OCI-LY1 (cell line): ENCODE results near the gene SERINC5.
A peak's percentile ranks its signal among the peaks of the same experiment; 100 is the strongest.

Experiments used
- H2AFZ ChIP-seq: fragments of 200-600 bp; sonication (generic), shearing (Covaris generic); 2 replicates; pipeline ENCODE4 v1.6.0; 2014; ENCODE audit warnings: antibody characterized with exemption, mild to moderate bottlenecking, low read length
- H3F3A ChIP-seq: fragments of 200-600 bp; sonication (generic), shearing (Covaris generic); 2 replicates; pipeline ENCODE4 v1.6.0; 2014; ENCODE audit warnings: mild to moderate bottlenecking, antibody characterized with exemption, low read length, moderate library complexity; ENCODE audit not compliant: insufficient read depth
- H3K27ac ChIP-seq: fragments of 200-600 bp; sonication (generic); 2 replicates; pipeline ENCODE4 v1.5.1; 2014; ENCODE audit warnings: low read length, mixed run types, mild to moderate bottlenecking, low read depth; ENCODE audit not compliant: poor library complexity, severe bottlenecking
- H3K27me3 ChIP-seq: fragments of 200-600 bp; sonication (generic); 2 replicates; pipeline ENCODE4 v1.6.0; 2014; ENCODE audit warnings: antibody characterized with exemption, mild to moderate bottlenecking, low read length, moderate library complexity; ENCODE audit not compliant: insufficient read depth
- H3K36me3 ChIP-seq: fragments of 200-600 bp; sonication (generic); 2 replicates; pipeline ENCODE4 v1.6.1; 2014; ENCODE audit warnings: mild to moderate bottlenecking, antibody characterized with exemption, low read length, moderate library complexity, mixed read lengths; ENCODE audit not compliant: insufficient read depth
- H3K4me1 ChIP-seq: fragments of 200-600 bp; sonication (generic); 2 replicates; pipeline ENCODE4 v1.5.1; 2014; ENCODE audit warnings: mild to moderate bottlenecking, low read length, moderate library complexity; ENCODE audit not compliant: insufficient read depth, severe bottlenecking
- H3K4me2 ChIP-seq: fragments of 200-600 bp; sonication (generic), shearing (Covaris generic); 2 replicates; pipeline ENCODE4 v1.6.1; 2014; ENCODE audit warnings: low read length
- H3K4me3 ChIP-seq: fragments of 200-600 bp; sonication (generic); 2 replicates; pipeline ENCODE4 v1.5.1; 2014; ENCODE audit warnings: low read length, low read depth, mild to moderate bottlenecking, mixed read lengths; ENCODE audit not compliant: poor library complexity, severe bottlenecking
- H3K79me2 ChIP-seq: fragments of 200-600 bp; shearing (Covaris generic); 2 replicates; pipeline ENCODE4 v1.6.1; 2016; ENCODE audit warnings: mixed run types, low read length, mixed read lengths; ENCODE audit not compliant: insufficient read depth
- H3K9ac ChIP-seq: fragments of 200-600 bp; sonication (generic), shearing (Covaris generic); 2 replicates; pipeline ENCODE4 v1.6.1; 2014; ENCODE audit warnings: mild to moderate bottlenecking, low read length, mixed read lengths
- H3K9me2 ChIP-seq: fragments of 200-600 bp; sonication (generic), shearing (Covaris generic); 2 replicates; pipeline ENCODE4 v1.6.1; 2014; ENCODE audit warnings: low read depth, mild to moderate bottlenecking, low read length, mixed read lengths
- H3K9me3 ChIP-seq: fragments of 200-600 bp; shearing (Covaris generic); 2 replicates; pipeline ENCODE4 v1.6.1; 2014; ENCODE audit warnings: low read length, mixed read lengths
- H4K20me1 ChIP-seq: fragments of 200-600 bp; sonication (generic), shearing (Covaris generic); 2 replicates; pipeline ENCODE4 v1.6.0; 2016; ENCODE audit warnings: mild to moderate bottlenecking, low read length; ENCODE audit not compliant: insufficient read depth
- CTCF ChIP-seq: fragments of 200-600 bp; sonication (generic), shearing (Covaris generic); IDR thresholded peaks from 2 replicates; pipeline ENCODE4 v1.5.1; 2017; ENCODE audit warnings: mild to moderate bottlenecking, antibody characterized with exemption, low read length, moderate library complexity, mixed read lengths
- EZH2 ChIP-seq: fragments of 200-600 bp; sonication (generic), shearing (Covaris generic); IDR thresholded peaks from 2 replicates; pipeline ENCODE4 v1.8.0; 2017; ENCODE audit warnings: borderline replicate concordance, mixed run types, mild to moderate bottlenecking, antibody characterized with exemption, low read length, moderate library complexity, mixed read lengths

SERINC5 gene

DNA sequence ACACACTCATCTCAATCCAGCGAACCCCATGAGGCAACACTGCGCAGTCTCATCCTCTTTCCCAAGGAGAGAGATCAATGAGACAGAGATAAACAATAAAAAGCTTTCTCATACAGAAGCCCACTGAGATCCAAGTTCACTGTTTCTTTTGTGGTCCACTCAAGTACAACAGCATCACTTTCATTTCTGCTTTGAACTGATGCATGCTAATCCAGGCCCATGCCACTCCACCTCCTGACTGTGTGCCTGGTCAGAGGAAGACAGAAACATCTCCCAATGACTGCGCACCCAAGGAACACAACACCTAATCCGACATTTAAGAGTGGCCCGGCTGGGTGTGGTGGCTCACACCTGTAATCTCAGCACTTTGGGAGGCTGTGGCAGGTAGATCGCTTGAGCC lies 104.0 kb downstream of the SERINC5 start:
- TF ChIP-seq EZH2, result no peak
- no peak for TF ChIP-seq CTCF
- H3K4me3 ChIP-seq, result no peak overlapping the region
- H3K9ac ChIP-seq, result no peak overlapping the region; the same call in 1 of the 2 replicates
- no peaks in the 10 kb centered on the region for H3K9me2 ChIP-seq
- no peaks in the 10 kb centered on the region for H4K20me1 ChIP-seq
- H3K27ac ChIP-seq, result peak overlapping the region; percentile 98
- H3K4me1 ChIP-seq, result peaks cover 81% of the 10 kb centered on the region
- H3K27me3 ChIP-seq, result no peaks in the 10 kb centered on the region
- H3K79me2 ChIP-seq, result no peaks in the 10 kb centered on the region
- no peaks in the 10 kb centered on the region; the same call in 1 of the 2 replicates for H3F3A ChIP-seq
- H3K9me3 ChIP-seq, result no peaks in the 10 kb centered on the region
- H2AFZ ChIP-seq, result no peak overlapping the region
- no peak overlapping the region; the same call in 1 of the 2 replicates for H3K4me2 ChIP-seq
- peaks cover 54% of the 10 kb centered on the region; the same call in 1 of the 2 replicates for H3K36me3 ChIP-seq

GRCh38 chr5:80150731-80151130 lies 105.1 kb downstream of the SERINC5 start:
- Histone ChIP-seq H4K20me1 (no peaks in the 10 kb centered on the region), H3K27ac (peak overlapping the region; percentile 98), H3K27me3 (no peaks in the 10 kb centered on the region), H3F3A (no peaks in the 10 kb centered on the region; the same call in 1 of the 2 replicates), H3K4me1 (peaks cover 93% of the 10 kb centered on the region), H3K9ac (no peak overlapping the region), H3K79me2 (no peaks in the 10 kb centered on the region), H3K9me3 (no peaks in the 10 kb centered on the region), H3K4me2 (no peak overlapping the region), H2AFZ (no peak overlapping the region), H3K4me3 (no peak overlapping the region), H3K9me2 (no peaks in the 10 kb centered on the region), H3K36me3 (peaks cover 44% of the 10 kb centered on the region; the same call in 1 of the 2 replicates)
- TF ChIP-seq EZH2 (no peak), CTCF (no peak)

GRCh38 chr5:80149161-80149609 lies 106.7 kb downstream of the SERINC5 start:
- H3K9me3 ChIP-seq, result no peaks in the 10 kb centered on the region
- peaks cover 3% of the 10 kb centered on the region; the same call in 1 of the 2 replicates for H3F3A ChIP-seq
- no peaks in the 10 kb centered on the region for H3K9me2 ChIP-seq
- peak overlapping the region; percentile 98 for H3K27ac ChIP-seq
- peak overlapping the region; percentile 13; the same call in 1 of the 2 replicates for H3K4me2 ChIP-seq
- H4K20me1 ChIP-seq, result no peaks in the 10 kb centered on the region
- TF ChIP-seq CTCF (no peak), EZH2 (no peak)
- H3K79me2 ChIP-seq, result no peaks in the 10 kb centered on the region
- no peak overlapping the region for H2AFZ ChIP-seq
- no peaks in the 10 kb centered on the region for H3K27me3 ChIP-seq
- H3K4me3 ChIP-seq, result no peak overlapping the region
- peaks cover 40% of the 10 kb centered on the region; the same call in 1 of the 2 replicates for H3K36me3 ChIP-seq
- peak overlapping the region; percentile 22; the same call in 1 of the 2 replicates for H3K9ac ChIP-seq
- peaks cover 100% of the 10 kb centered on the region for H3K4me1 ChIP-seq
